Peyer's patch (tissue), 4 donors: ENCODE results near the gene TRRAP. TPM values are rescaled to one million over a fixed set of nuclear protein-coding genes. Genes with fewer than 3 reads are reported as not detected.

ENCODE experiments used
- DNase-seq, 3 donors: peaks; one replicate each; pipeline ENCODE4 v3.0.0-alpha.2; 2017 to 2019
- H3K27ac ChIP-seq, 4 donors: fragments of 200-600 bp; sonication (generic); one replicate each; pipeline ENCODE4 v1.5.1; 2016 to 2019
- H3K27me3 ChIP-seq, 2 donors: fragments of 200-600 bp; sonication (generic); one replicate each; pipeline ENCODE4 v1.5.1; 2019
- H3K36me3 ChIP-seq, 3 donors: fragments of 200-600 bp; sonication (generic); one replicate each; pipeline ENCODE4 v1.5.1; 2016 to 2019
- H3K4me1 ChIP-seq, 4 donors: fragments of 200-600 bp; sonication (generic); one replicate each; pipeline ENCODE4 v1.5.1; 2016 to 2019
- H3K4me3 ChIP-seq, 4 donors: fragments of 200-600 bp; sonication (generic); 1 replicate in 3 of 4; 2 replicates in 1 of 4; pipeline ENCODE4 v1.5.1; 2016 to 2019; ENCODE audit warnings: mild to moderate bottlenecking in 1 of 4
- H3K9me3 ChIP-seq, 4 donors: fragments of 200-600 bp; sonication (generic); one replicate each; pipeline ENCODE4 v1.5.1; 2016 to 2019; ENCODE audit warnings: mild to moderate bottlenecking in 1 of 4
- CTCF ChIP-seq, 6 experiments: fragments of 450-650 bp in 4 of 6; fragments of 200-600 bp in 2 of 6; sonication (generic) in 1 of 6; IDR thresholded peaks; one replicate each; pipeline ENCODE4 v1.5.1; 2017 to 2019; ENCODE audit warnings: antibody characterized with exemption in 6 of 6, mild to moderate bottlenecking in 3 of 6, moderate library complexity in 1 of 6
- POLR2A ChIP-seq, 2 donors: fragments of 450-650 bp; IDR thresholded peaks; one replicate each; pipeline ENCODE4 v1.5.1; 2017; ENCODE audit warnings: antibody characterized with exemption in 2 of 2, mild to moderate bottlenecking in 2 of 2, moderate library complexity in 2 of 2
- total RNA-seq, 4 donors: library from RNA; depleted of rRNA; stranded (reverse); fragments of >200 nt; gene quantifications; one replicate each; pipeline ENCODE4 v1.1.0, GENCODE V29; 2016

TRRAP gene
- total RNA-seq, 4 donors from 2014 or later = 39.2 to 62.3 (median 57.8) TPM

DNA sequence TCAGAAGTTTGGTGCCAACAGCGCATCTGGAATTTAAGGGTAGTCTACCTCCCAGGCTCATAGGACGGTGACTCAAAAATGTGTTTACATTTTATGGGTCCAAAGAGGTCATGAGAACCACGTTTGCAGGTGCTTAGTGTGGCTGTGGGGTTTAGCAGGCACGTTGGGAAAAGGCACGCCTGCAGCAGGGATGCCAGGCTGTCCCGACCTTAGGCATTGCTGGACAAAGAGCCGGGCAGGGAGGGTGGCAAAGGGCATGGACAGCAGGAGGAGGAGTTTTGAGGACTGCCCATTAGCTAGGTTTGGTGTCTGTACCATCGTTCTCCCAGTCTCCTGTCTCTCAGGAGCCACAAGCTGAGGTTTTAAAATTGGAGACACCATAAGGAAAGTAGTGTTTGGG, 104.4 kb downstream of the TRRAP start:
- no peak for TF ChIP-seq CTCF (IDR thresholded peaks at IDR 0.05)
- no peak for TF ChIP-seq POLR2A (IDR thresholded peaks at IDR 0.05)
- H3K36me3 ChIP-seq = peaks cover 0 to 96% (median 0%) of the 10 kb centered on the region in 3 donors
- H3K9me3 ChIP-seq = no peaks in the 10 kb centered on the region
- DNase-seq = no peak
- H3K27me3 ChIP-seq = no peaks in the 10 kb centered on the region
- H3K27ac ChIP-seq = no peak overlapping the region
- H3K4me3 ChIP-seq = no peak overlapping the region
- H3K4me1 ChIP-seq = no peaks in the 10 kb centered on the region

DNA sequence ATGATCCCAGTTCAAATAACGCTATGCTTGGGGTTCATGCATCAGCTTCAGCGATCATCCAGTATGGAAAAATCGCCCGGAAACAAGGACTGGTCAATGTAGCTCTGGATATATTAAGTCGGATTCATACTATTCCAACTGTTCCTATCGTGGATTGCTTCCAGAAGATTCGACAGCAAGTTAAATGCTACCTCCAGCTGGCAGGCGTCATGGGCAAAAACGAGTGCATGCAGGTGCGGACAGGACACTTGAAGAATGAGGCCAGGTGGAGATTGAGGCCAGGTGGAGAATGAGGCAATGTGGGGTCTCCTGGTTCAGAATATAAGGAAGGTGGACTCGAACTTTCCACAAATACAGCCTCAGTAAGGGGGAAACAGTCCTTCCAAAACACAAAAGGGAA, 105.8 kb downstream of the TRRAP start:
- Histone ChIP-seq H3K4me3 (no peak overlapping the region), H3K4me1 (no peaks in the 10 kb centered on the region), H3K27ac (no peak overlapping the region), H3K36me3 (peaks cover 0 to 96% (median 0%) of the 10 kb centered on the region in 3 donors), H3K27me3 (no peaks in the 10 kb centered on the region), H3K9me3 (no peaks in the 10 kb centered on the region)
- no peak for DNase-seq
- TF ChIP-seq POLR2A (IDR thresholded peaks at IDR 0.05) = no peak
- no peak for TF ChIP-seq CTCF (IDR thresholded peaks at IDR 0.05)

- no peak for DNase-seq
- Histone ChIP-seq H3K4me3 (no peak overlapping the region), H3K4me1 (no peaks in the 10 kb centered on the region), H3K27ac (no peak overlapping the region), H3K27me3 (no peaks in the 10 kb centered on the region), H3K36me3 (peaks cover 0 to 96% (median 0%) of the 10 kb centered on the region in 3 donors), H3K9me3 (no peaks in the 10 kb centered on the region)
- no peak for TF ChIP-seq CTCF (IDR thresholded peaks at IDR 0.05)
- TF ChIP-seq POLR2A (IDR thresholded peaks at IDR 0.05) = no peak
Measured at GRCh38 chr7:98985406-98985805, 107.1 kb downstream of the TRRAP start.

DNA sequence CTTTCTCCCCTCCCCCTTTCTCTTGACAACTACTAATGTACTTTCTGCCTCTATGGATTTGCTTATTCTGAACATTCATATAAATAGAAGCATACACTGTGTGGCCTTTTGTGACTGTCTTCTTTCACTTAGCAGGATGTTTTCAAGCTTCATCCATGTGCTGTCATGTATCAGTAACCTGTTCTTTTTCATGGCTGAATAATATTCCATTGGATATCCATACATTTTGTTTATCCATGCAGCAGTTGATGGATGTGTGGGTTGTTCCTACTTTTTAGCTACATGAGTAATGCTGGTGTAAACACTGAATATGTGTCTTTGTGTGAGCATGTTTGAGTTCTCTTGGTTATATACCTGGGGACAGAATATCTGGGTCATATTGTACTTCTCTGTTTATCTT, 107.6 kb downstream of the TRRAP start:
- Histone ChIP-seq H3K4me3 (no peak overlapping the region), H3K36me3 (peaks cover 0 to 96% (median 0%) of the 10 kb centered on the region in 3 donors), H3K9me3 (no peaks in the 10 kb centered on the region), H3K27me3 (no peaks in the 10 kb centered on the region), H3K4me1 (no peaks in the 10 kb centered on the region), H3K27ac (no peak overlapping the region)
- no peak for DNase-seq
- TF ChIP-seq CTCF (IDR thresholded peaks at IDR 0.05) (no peak), POLR2A (IDR thresholded peaks at IDR 0.05) (no peak)

DNA sequence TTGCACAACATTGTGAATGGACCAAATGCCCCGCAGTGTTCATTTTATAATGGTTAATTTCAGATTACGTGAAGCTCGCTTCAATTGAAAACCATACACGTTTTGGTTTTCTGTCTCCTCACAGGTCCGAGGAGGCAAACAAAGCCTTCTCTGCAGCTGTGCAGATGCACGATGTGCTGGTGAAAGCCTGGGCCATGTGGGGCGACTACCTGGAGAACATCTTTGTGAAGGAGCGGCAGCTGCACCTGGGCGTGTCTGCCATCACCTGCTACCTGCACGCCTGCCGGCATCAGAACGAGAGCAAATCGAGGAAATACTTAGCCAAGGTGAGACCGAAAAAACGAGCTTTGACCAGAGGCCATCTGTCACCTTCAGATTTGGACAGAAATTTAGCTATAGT, 110.3 kb downstream of the TRRAP start:
- DNase-seq = no peak
- TF ChIP-seq CTCF (IDR thresholded peaks at IDR 0.05) = no peak
- no peak for TF ChIP-seq POLR2A (IDR thresholded peaks at IDR 0.05)
- no peaks in the 10 kb centered on the region for H3K27me3 ChIP-seq
- no peak overlapping the region for H3K4me3 ChIP-seq
- no peak overlapping the region for H3K27ac ChIP-seq
- H3K4me1 ChIP-seq = no peaks in the 10 kb centered on the region
- H3K9me3 ChIP-seq = no peaks in the 10 kb centered on the region
- peaks cover 0 to 96% (median 0%) of the 10 kb centered on the region in 3 donors for H3K36me3 ChIP-seq

DNA sequence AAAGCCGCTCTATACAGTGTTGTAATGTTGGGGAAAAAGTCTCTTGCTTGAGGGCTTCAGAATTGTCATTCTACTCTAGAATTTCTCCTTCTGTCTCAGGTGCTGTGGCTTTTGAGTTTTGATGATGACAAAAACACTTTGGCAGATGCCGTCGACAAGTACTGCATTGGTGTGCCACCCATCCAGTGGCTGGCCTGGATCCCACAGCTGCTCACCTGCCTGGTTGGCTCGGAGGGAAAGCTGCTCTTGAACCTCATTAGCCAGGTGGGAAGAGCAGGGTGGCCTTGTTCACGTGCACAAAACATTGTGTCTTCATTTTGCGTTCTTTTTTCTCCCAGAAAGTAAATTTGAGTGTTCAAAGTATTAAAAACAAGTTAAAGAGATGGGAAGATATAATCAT, 112.0 kb downstream of the TRRAP start:
- peaks cover 0 to 93% (median 0%) of the 10 kb centered on the region in 3 donors for H3K36me3 ChIP-seq

More for the DNA sequence above, 112.0 kb downstream of the TRRAP start:
- no peaks in the 10 kb centered on the region for H3K4me1 ChIP-seq
- H3K4me3 ChIP-seq = no peak overlapping the region
- no peaks in the 10 kb centered on the region for H3K9me3 ChIP-seq
- H3K27ac ChIP-seq = no peak overlapping the region
- no peaks in the 10 kb centered on the region for H3K27me3 ChIP-seq
- TF ChIP-seq POLR2A (IDR thresholded peaks at IDR 0.05) (no peak), CTCF (IDR thresholded peaks at IDR 0.05) (no peak)
- no peak for DNase-seq
